Common myeloid progenitor, CD34-positive (primary cell): ENCODE results near the gene DPF3.
A peak's percentile ranks its signal among the peaks of the same experiment; 100 is the strongest.

Experiments used
- CTCF ChIA-PET: fragments of 350-600 bp; sonication (Branson Sonifier 250); formaldehyde crosslinking; loops from one replicate; lab custom pipeline; 2021; ENCODE audit warnings: antibody characterized with exemption; lab: Charles Lee
- POLR2A ChIA-PET: fragments of 350-600 bp; sonication (Branson Sonifier 250); formaldehyde crosslinking; loops from one replicate; lab custom pipeline; 2021; ENCODE audit warnings: antibody characterized with exemption; lab: Charles Lee
- DNase-seq, 3 donors: peaks; one replicate each; pipeline versions ENCODE4 v3.0.0 to v3.0.0-alpha.2; 2013
- H3K27ac ChIP-seq, 2 experiments: 1 replicate in 1 of 2; 2 replicates in 1 of 2; pipeline ENCODE4 v1.7.0; 2013; ENCODE audit warnings: inconsistent platforms in 2 of 2, low read length in 2 of 2, mild to moderate bottlenecking in 2 of 2, low read depth in 1 of 2, moderate library complexity in 1 of 2; ENCODE audit not compliant: severe bottlenecking in 2 of 2, insufficient read depth in 1 of 2, poor library complexity in 1 of 2
- H3K27me3 ChIP-seq, 5 experiments: replicated peaks in 2 of 5; 1 replicate in 3 of 5; 2 replicates in 2 of 5; pipeline versions ENCODE4 v1.6.1 to v1.7.0; 2013; ENCODE audit warnings: low read length in 4 of 5, mild to moderate bottlenecking in 2 of 5, moderate library complexity in 2 of 5, inconsistent platforms in 1 of 5; ENCODE audit not compliant: insufficient read depth in 5 of 5, control insufficient read depth in 4 of 5
- H3K36me3 ChIP-seq, 4 experiments: 1 replicate in 2 of 4; 2 replicates in 2 of 4; pipeline versions ENCODE4 v1.6.1 to v1.7.0; 2013; ENCODE audit warnings: low read length in 3 of 4, control low read depth in 1 of 4, mild to moderate bottlenecking in 1 of 4; ENCODE audit not compliant: control insufficient read depth in 4 of 4, insufficient read depth in 4 of 4
- H3K4me1 ChIP-seq, 4 experiments: 1 replicate in 3 of 4; 2 replicates in 1 of 4; pipeline versions ENCODE4 v1.6.1 to v1.7.1; 2013; ENCODE audit warnings: low read length in 3 of 4, mild to moderate bottlenecking in 3 of 4, control low read depth in 1 of 4, inconsistent platforms in 1 of 4, moderate library complexity in 1 of 4; ENCODE audit not compliant: control insufficient read depth in 4 of 4, insufficient read depth in 4 of 4; ENCODE audit errors: control extremely low read depth in 1 of 4
- H3K4me3 ChIP-seq, 7 experiments: 1 replicate in 4 of 7; 2 replicates in 3 of 7; pipeline versions ENCODE4 v1.5.1 to v1.7.0; 2013; ENCODE audit warnings: mild to moderate bottlenecking in 7 of 7, low read length in 6 of 7, moderate library complexity in 6 of 7, inconsistent platforms in 2 of 7, low read depth in 2 of 7, control low read depth in 1 of 7; ENCODE audit not compliant: insufficient read depth in 4 of 7, control insufficient read depth in 1 of 7; ENCODE audit errors: extremely low read depth in 1 of 7
- H3K9me3 ChIP-seq, 5 experiments: 1 replicate in 4 of 5; 2 replicates in 1 of 5; pipeline versions ENCODE4 v1.6.1 to v1.7.1; 2013; ENCODE audit warnings: low read length in 4 of 5, mild to moderate bottlenecking in 2 of 5, inconsistent platforms in 1 of 5, low read depth in 1 of 5, moderate library complexity in 1 of 5; ENCODE audit not compliant: control insufficient read depth in 4 of 5, insufficient read depth in 2 of 5; ENCODE audit errors: control extremely low read depth in 1 of 5
- WGBS: methylation state at CpG from one replicate; pipeline ENCODE4 v1.1.5; 2013; ENCODE audit not compliant: insufficient coverage; 5-methylcytosine and 5-hydroxymethylcytosine counted together

Gene DPF3

GRCh38 chr14:72833174-72833573 lies 60.7 kb downstream of the DPF3 start:
- POLR2A ChIA-PET = no interaction called here
- peaks cover 0 to 38% (median 28%) of the 10 kb centered on the region in 5 experiments for H3K27me3 ChIP-seq
- no peaks in the 10 kb centered on the region for H3K4me1 ChIP-seq
- DNase-seq = no peak
- no peak overlapping the region for H3K4me3 ChIP-seq
- H3K36me3 ChIP-seq = no peaks in the 10 kb centered on the region
- H3K9me3 ChIP-seq = no peaks in the 10 kb centered on the region
- WGBS = 97% methylated on average over 9 of the region's 9 CpGs
- H3K27ac ChIP-seq = no peak overlapping the region
- CTCF ChIA-PET = interaction anchor here (0.8 kb wide), 1 partner anchor 316 kb away, joined by 3 read pairs; no protein-coding TSS in a partner anchor

GRCh38 chr14:72830786-72831594 lies 62.9 kb downstream of the DPF3 start:
- no peak for DNase-seq
- POLR2A ChIA-PET = no interaction called here
- H3K4me1 ChIP-seq = no peaks in the 10 kb centered on the region
- H3K36me3 ChIP-seq = no peaks in the 10 kb centered on the region
- H3K9me3 ChIP-seq = no peaks in the 10 kb centered on the region
- no peak overlapping the region for H3K4me3 ChIP-seq
- 48% methylated on average over 10 of the region's 16 CpGs for WGBS
- H3K27ac ChIP-seq = no peak overlapping the region
- H3K27me3 ChIP-seq = peaks cover 0 to 38% (median 30%) of the 10 kb centered on the region in 5 experiments
- CTCF ChIA-PET = interaction anchor here (0.8 kb wide), 1 partner anchor 331 kb away, joined by 3 read pairs; no protein-coding TSS in a partner anchor

- H3K27me3 ChIP-seq = peaks cover 0 to 36% (median 30%) of the 10 kb centered on the region in 5 experiments
- H3K4me3 ChIP-seq = no peak overlapping the region
- CTCF ChIA-PET = interaction anchor here (0.8 kb wide), 1 partner anchor 331 kb away, joined by 3 read pairs; no protein-coding TSS in a partner anchor
- H3K27ac ChIP-seq = no peak overlapping the region
- no peaks in the 10 kb centered on the region for H3K4me1 ChIP-seq
- WGBS = no CpG with 5 or more reads among the region's 4 CpGs
- no peaks in the 10 kb centered on the region for H3K36me3 ChIP-seq
- no peak for DNase-seq
- POLR2A ChIA-PET = no interaction called here
- H3K9me3 ChIP-seq = no peaks in the 10 kb centered on the region
These were observed 63.5 kb downstream of the DPF3 start for GRCh38 chr14:72830356-72830755.

- H3K36me3 ChIP-seq = no peaks in the 10 kb centered on the region
- no peaks in the 10 kb centered on the region for H3K9me3 ChIP-seq
- no peak overlapping the region for H3K27ac ChIP-seq
- 94% methylated on average over 3 of the region's 5 CpGs for WGBS
- ChIA-PET CTCF (no interaction called here), POLR2A (no interaction called here)
- no peak for DNase-seq
- no peak overlapping the region for H3K4me3 ChIP-seq
- no peaks in the 10 kb centered on the region for H3K4me1 ChIP-seq
- H3K27me3 ChIP-seq = peaks cover 0 to 42% (median 32%) of the 10 kb centered on the region in 5 experiments
These were observed 65.3 kb downstream of the DPF3 start for GRCh38 chr14:72828604-72829003.

- ChIA-PET CTCF (interaction anchor here (0.6 kb wide), 1 partner anchor 150 kb away, joined by 3 read pairs; no protein-coding TSS in a partner anchor), POLR2A (no interaction called here)
- Histone ChIP-seq H3K27me3 (peaks cover 0 to 39% (median 20%) of the 10 kb centered on the region in 5 experiments), H3K4me3 (no peak overlapping the region), H3K36me3 (no peaks in the 10 kb centered on the region), H3K4me1 (no peaks in the 10 kb centered on the region), H3K9me3 (no peaks in the 10 kb centered on the region), H3K27ac (no peak overlapping the region)
- 80% methylated on average over 2 of the region's 4 CpGs for WGBS
- peak in 2 of 3 donors; percentile 26 to 52 for DNase-seq
These were observed 67.9 kb downstream of the DPF3 start for GRCh38 chr14:72826039-72826438.

GRCh38 chr14:72825486-72825885 lies 68.4 kb downstream of the DPF3 start:
- Histone ChIP-seq H3K36me3 (no peaks in the 10 kb centered on the region), H3K27me3 (peaks cover 0 to 34% (median 15%) of the 10 kb centered on the region in 5 experiments), H3K9me3 (no peaks in the 10 kb centered on the region), H3K4me1 (no peaks in the 10 kb centered on the region), H3K4me3 (peak overlapping the region in 1 of 7 experiments; percentile 5), H3K27ac (no peak overlapping the region)
- DNase-seq = no peak
- CTCF ChIA-PET = no interaction called here
- POLR2A ChIA-PET = interaction anchor here (0.5 kb wide), 1 partner anchor 30 kb away, joined by 3 read pairs; no protein-coding TSS in a partner anchor
- 92% methylated on average over 2 of the region's 2 CpGs for WGBS

- Histone ChIP-seq H3K9me3 (peaks cover 0 to 2% (median 0%) of the 10 kb centered on the region in 5 experiments), H3K27me3 (peaks cover 0 to 28% (median 10%) of the 10 kb centered on the region in 5 experiments), H3K4me3 (no peak overlapping the region), H3K36me3 (no peaks in the 10 kb centered on the region), H3K4me1 (no peaks in the 10 kb centered on the region), H3K27ac (no peak overlapping the region)
- WGBS = 60% methylated on average over 1 of the region's 2 CpGs
- CTCF ChIA-PET = interaction anchor here (1.0 kb wide), 1 partner anchor 296 kb away, joined by 3 read pairs; no protein-coding TSS in a partner anchor
- DNase-seq = no peak
- POLR2A ChIA-PET = no interaction called here
These were observed 69.8 kb downstream of the DPF3 start for GRCh38 chr14:72824051-72824450.
